Measurements from ENCODE around the gene SPAG4.
A peak's percentile ranks its signal among the peaks of the same experiment; 100 is the strongest.

The SPAG4 gene

GRCh38 chr20:35615667-35616464 is at the start of gene SPAG4:
SPAG4 (plus strand) TSS chr20:35615829; CDS start chr20:35616004, 175 bp downstream.
- DNase-seq (ENCODE audit: low read depth), result peak; percentile 99

DNA sequence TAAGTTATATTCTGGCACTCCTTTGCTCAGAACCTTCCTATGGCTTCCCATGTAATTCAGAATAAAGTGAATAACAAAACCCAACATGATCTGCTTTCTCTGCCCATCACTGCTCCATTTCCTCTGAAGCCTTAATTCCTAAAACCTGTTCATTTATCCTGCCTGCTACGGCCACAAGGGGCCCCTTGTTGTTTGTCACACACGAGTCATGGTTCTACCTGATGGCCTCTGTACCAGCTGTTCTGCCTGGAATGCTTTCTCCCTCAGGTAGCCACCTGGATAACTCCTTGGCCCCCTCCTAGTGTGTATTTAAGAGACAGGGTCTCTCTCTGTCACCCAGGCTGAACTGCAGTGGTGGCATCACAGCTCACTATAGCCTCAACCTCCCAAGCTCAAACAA is 47.0 kb upstream of the SPAG4 start:
- DNase-seq (ENCODE audit: low read depth), result no peak

DNA sequence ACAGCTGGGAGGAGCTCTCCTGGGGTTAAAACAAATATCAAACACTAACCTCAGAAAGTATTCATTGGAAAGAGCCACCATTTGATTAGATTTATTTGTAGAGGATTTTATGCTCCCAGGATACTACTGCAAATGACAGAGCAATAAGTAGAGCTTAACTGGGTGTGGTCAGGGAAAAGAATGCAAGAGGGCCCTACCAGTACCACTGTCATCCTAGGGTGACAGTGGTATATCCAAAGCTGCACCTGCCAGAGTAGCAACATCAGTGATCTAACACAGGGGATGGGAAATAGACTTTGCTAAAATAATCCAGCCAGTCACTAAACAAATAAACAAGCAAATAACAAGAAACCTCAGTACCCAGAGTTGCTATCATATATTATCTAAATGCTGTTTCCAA is 44.1 kb upstream of the SPAG4 start:
- DNase-seq (ENCODE audit: low read depth), result no peak

DNA sequence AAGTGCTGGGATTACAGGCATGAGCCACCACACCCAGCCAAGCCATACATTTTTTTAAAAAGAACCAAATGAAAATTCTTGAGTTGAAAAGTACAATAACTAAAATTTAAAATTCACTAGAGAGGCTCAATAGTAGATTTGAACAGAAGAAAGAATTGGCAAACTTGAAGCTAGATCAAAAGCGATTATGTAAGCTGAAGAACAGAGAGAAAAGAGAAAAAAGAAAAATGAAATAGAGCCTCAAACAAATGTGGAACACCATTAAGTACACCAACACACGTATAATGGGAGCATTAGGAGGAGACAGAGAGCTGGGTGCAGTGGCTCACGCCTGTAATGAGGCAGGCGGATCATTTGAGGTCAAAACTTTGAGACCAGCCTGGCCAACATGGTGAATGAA is 42.8 kb upstream of the SPAG4 start:
- no peak for DNase-seq (ENCODE audit: low read depth)

- no peak for DNase-seq (ENCODE audit: low read depth)
These were observed 39.7 kb upstream of the SPAG4 start for GRCh38 chr20:35575958-35576357.

GRCh38 chr20:35576816-35577215 is 38.8 kb upstream of the SPAG4 start:
- DNase-seq (ENCODE audit: low read depth), result no peak

DNA sequence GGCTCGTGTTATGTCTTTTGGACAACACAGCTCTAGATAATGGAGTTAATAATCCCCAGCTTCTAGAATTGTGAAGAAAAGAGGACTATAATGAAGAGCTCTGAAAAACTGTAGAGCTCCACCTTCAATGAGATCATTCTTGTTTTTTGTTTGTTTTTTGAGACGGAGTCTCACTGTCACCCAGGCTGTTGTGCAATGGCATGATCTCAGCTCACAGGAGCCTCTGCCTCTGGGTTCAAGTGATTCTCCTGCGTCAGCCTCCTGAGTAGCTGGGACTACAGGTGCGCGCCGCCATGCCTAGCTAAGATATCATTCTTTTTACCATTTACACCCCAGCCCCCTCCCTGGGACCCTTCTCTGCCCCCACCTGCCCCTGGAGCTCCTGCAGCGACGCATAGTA is 37.2 kb upstream of the SPAG4 start:
- no peak for DNase-seq (ENCODE audit: low read depth)

- no peak for DNase-seq (ENCODE audit: low read depth)
These were observed 36.4 kb upstream of the SPAG4 start for GRCh38 chr20:35579196-35579595.

GRCh38 chr20:35582131-35582530 is 33.5 kb upstream of the SPAG4 start:
- no peak for DNase-seq (ENCODE audit: low read depth)

DNA sequence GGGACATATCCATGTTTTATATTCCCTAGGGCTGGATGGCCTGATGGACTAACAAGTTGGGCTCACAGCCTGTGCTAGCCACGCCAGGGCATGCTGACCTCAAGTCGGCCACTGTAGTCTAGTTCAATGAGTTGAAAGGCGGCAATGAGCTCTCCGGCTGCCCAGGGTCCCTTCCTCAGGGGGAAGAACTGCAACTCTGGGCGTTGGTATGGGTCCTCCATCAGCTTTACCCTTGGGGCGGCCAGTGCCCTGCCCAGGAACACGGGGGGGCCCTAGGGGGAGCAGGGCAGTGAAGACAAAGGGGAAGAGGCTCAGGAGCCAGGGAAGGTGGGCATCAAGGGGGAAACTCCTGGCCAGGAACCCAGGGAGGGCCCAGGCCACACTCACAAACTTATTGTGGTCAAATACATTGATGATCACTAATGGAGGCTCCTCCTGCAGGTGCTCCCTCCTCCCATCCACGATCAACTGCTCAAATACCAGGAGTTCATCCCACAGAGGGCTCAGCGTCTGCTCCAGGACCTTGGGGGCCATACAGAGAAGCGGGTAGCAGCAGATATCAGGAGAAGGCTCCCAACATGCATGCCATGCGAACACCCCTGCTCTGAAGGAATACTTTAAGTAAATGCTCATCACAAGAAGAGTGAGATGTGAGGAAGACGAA is 32.8 kb upstream of the SPAG4 start:
- DNase-seq (ENCODE audit: low read depth), result no peak

DNA sequence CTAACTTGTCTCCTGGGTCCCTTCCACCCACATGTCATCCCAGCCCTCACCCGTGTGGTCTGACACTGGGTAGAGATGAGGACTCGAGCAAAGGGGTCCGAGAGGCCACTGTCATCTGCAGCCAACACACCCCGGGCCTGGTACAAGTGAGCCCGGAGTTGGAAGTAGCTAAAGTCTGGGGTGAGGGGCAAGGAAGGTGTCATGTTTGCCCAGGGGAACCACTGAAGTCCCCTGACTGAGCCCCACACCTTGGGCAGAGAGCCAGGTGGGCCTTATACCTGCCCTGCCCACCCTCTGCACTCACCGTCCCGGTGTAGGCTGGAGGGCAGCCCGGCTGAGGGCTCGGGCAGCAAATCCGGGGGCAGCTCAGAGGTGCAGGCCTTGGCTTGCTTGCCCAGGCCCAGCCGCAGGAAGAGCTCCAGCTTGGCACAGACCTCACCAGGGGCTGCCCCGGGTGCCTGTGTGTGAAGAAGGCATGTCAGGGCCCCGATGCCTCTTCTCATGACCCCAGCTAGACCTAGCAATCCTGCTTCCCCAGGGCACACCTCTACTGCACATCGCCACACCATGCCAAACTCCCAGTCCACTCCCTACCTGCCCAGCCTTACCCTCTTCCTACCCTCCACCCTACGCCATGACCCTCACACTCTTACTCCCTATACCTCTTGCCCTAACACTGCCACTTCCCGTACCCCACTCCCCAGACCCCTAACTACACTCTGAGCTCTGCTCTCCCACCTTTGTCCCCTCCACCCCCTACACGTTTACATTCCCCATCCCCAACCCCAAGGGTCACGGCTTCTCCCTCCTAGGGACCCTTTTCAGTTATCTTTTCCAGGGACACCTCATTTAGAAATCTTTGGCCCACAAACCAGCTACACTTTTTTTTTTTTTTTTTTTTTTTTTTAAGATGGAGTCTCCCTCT is 31.7 kb upstream of the SPAG4 start:
- DNase-seq (ENCODE audit: low read depth), result no peak

GRCh38 chr20:35586751-35587425 is 28.7 kb upstream of the SPAG4 start:
- no peak for DNase-seq (ENCODE audit: low read depth)

- no peak for DNase-seq (ENCODE audit: low read depth)
These were observed 28.2 kb upstream of the SPAG4 start for GRCh38 chr20:35587436-35587835.

GRCh38 chr20:35588397-35588796 is 27.2 kb upstream of the SPAG4 start:
- DNase-seq (ENCODE audit: low read depth), result no peak

GRCh38 chr20:35592339-35592974 is 23.2 kb upstream of the SPAG4 start:
- no peak for DNase-seq (ENCODE audit: low read depth)

DNA sequence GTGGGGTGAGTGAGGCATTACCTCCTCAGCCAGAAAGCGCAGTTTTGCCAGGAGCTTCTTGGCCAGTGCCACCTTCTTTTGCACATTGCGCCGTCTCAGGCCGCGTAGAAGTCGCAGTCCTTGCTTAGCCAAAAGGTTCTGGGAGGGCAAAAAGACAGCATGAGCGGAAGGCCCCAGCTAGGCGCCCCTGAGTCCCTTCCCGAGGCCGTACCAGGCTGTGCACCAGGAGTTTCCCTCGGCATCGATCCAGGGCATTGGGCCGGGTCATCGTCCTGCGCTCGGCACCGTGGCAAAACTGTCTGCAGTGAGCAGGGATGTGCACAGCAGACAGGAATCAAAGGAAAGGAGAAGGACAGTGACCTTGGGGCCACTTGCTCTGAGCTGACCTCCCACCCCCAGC is 20.2 kb upstream of the SPAG4 start:
- DNase-seq (ENCODE audit: low read depth), result no peak

DNA sequence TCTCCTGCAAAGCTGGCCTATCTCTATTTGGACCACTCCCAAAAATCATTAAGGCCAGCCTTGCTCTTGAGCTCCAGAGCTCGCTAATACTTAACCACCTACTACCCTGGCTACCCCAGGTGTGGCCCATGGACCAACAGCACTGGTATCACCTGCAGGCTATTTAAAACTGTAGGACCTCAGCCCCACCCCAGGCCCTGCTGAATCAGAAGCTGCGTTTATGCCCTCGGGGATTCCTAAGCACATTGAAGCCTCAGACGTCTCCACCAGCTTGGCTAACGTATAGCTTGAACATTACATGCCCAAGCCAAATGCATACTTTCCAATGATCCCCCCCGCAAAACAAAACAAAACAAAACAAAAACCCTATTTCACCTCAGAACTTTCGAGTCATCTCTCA is 19.7 kb upstream of the SPAG4 start:
- DNase-seq (ENCODE audit: low read depth), result no peak

DNA sequence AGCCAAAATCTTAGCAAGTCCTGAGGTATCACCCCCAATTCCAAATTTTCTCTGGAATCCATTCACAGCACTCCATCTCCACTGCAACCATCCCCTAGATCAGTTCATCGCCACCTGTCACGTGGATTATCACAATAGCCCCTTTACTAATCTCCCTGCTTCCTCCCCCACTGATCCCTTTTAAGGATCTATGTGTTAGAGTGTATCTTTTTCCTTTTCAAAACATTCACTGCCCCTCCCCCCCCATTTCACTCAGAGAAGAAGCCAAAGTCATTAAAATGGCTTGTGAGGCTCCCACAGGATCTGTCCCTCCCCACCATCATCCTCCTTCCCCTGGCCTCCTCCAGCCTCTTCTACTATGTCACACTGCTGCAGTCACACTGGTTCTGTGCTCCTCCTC is 18.4 kb upstream of the SPAG4 start:
- DNase-seq (ENCODE audit: low read depth), result no peak

- no peak for DNase-seq (ENCODE audit: low read depth)
These were observed 17.2 kb upstream of the SPAG4 start for GRCh38 chr20:35598476-35598875.

GRCh38 chr20:35598899-35599775 is 16.5 kb upstream of the SPAG4 start:
- DNase-seq (ENCODE audit: low read depth), result no peak

DNA sequence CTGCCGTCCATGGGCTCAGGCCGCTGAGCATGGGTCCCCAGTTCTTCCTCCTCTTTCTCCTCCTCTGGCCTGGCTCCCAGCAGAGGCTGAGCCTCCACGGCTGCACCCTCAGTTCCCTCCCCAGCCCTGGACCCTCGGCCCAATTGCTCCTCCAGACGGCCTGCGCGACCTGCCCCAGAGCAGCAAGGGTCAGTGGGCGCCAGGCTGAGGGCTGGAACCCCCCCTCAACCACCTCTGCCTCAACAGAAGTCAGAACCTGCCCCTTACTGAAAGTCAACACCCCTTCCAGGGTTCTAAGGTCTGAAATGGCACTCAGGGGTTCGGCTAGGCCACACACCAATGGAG is 15.9 kb upstream of the SPAG4 start:
- DNase-seq (ENCODE audit: low read depth), result no peak

All from GM04504 (cell line).